Esophagus (tissue), 2 donors: Measurements from ENCODE around the gene SYNRG. TPM values are rescaled to one million over a fixed set of nuclear protein-coding genes. Genes with fewer than 3 reads are reported as not detected.

Source experiments
- H3K27ac ChIP-seq, 2 donors: one replicate each; pipeline ENCODE4 v1.5.1; 2013; ENCODE audit warnings: low read depth in 2 of 2, mild to moderate bottlenecking in 2 of 2, inconsistent platforms in 1 of 2, low read length in 1 of 2, moderate library complexity in 1 of 2
- H3K27me3 ChIP-seq, 2 donors: one replicate each; pipeline ENCODE4 v1.6.1; 2013; ENCODE audit warnings: low read length in 2 of 2, control low read depth in 1 of 2, mild to moderate bottlenecking in 1 of 2; ENCODE audit not compliant: insufficient read depth in 2 of 2, control insufficient read depth in 1 of 2
- H3K36me3 ChIP-seq, 2 donors: one replicate each; pipeline ENCODE4 v1.6.1; 2013; ENCODE audit warnings: low read length in 1 of 2; ENCODE audit not compliant: control insufficient read depth in 2 of 2, insufficient read depth in 2 of 2
- H3K4me1 ChIP-seq, 2 donors: one replicate each; pipeline ENCODE4 v1.6.1; 2013; ENCODE audit warnings: low read length in 1 of 2; ENCODE audit not compliant: control insufficient read depth in 2 of 2, insufficient read depth in 2 of 2
- H3K4me3 ChIP-seq, 2 donors: one replicate each; pipeline ENCODE4 v1.5.1; 2013; ENCODE audit warnings: low read length in 2 of 2, mild to moderate bottlenecking in 2 of 2, low read depth in 1 of 2, moderate library complexity in 1 of 2
- H3K9me3 ChIP-seq, 2 donors: one replicate each; pipeline ENCODE4 v1.6.1; 2013; ENCODE audit warnings: mild to moderate bottlenecking in 2 of 2, low read depth in 1 of 2, low read length in 1 of 2, moderate library complexity in 1 of 2; ENCODE audit not compliant: control insufficient read depth in 2 of 2, insufficient read depth in 1 of 2
- WGBS, 2 donors: extraction: QIAGEN DNeasy Blood & Tissue Kit; methylation state at CpG; one replicate each; pipeline ENCODE4 v1.1.7; 2013; 5-methylcytosine and 5-hydroxymethylcytosine counted together
- polyA plus RNA-seq, 2 donors: library from polyadenylated mRNA; stranded (reverse); fragments of 200-250 nt; gene quantifications; one replicate each; pipeline ENCODE4 v1.2.3, GENCODE V29; 2013
- donor health status: healthy with polysubstance abuse.
- donor health status: Bipolar disorder and iron deficiency.

Gene SYNRG
- polyA plus RNA-seq, 2 donors, result 7.6 to 8.2 TPM

- H3K36me3 ChIP-seq, result peaks cover 4 to 9% of the 10 kb centered on the region in 2 donors
- H3K9me3 ChIP-seq, result no peaks in the 10 kb centered on the region
- 84% methylated on average over 8 of the region's 8 CpGs for WGBS, 2 donors
Measured at GRCh38 chr17:37570527-37571093, 38.6 kb downstream of the SYNRG start.

GRCh38 chr17:37568350-37569053, 40.7 kb downstream of the SYNRG start:
- H3K4me1 ChIP-seq, result no peaks in the 10 kb centered on the region
- no peak overlapping the region for H3K27ac ChIP-seq
- H3K4me3 ChIP-seq, result no peak overlapping the region
- H3K27me3 ChIP-seq, result no peaks in the 10 kb centered on the region
- 85 to 89% methylated on average over 2 of the region's 2 CpGs for WGBS, 2 donors
- H3K36me3 ChIP-seq, result peaks cover 4 to 9% of the 10 kb centered on the region in 2 donors
- H3K9me3 ChIP-seq, result no peaks in the 10 kb centered on the region

More at GRCh38 chr17:37570527-37571093, 38.6 kb downstream of the SYNRG start:
- Histone ChIP-seq H3K27me3 (no peaks in the 10 kb centered on the region), H3K27ac (no peak overlapping the region), H3K4me1 (no peaks in the 10 kb centered on the region), H3K4me3 (no peak overlapping the region)

- Histone ChIP-seq H3K27ac (no peak overlapping the region), H3K36me3 (peaks cover 4 to 9% of the 10 kb centered on the region in 2 donors), H3K4me1 (no peaks in the 10 kb centered on the region), H3K9me3 (no peaks in the 10 kb centered on the region), H3K27me3 (no peaks in the 10 kb centered on the region), H3K4me3 (no peak overlapping the region)
- 92% methylated on average over 4 of the region's 4 CpGs for WGBS, 2 donors
Measured at GRCh38 chr17:37567538-37567937, 41.7 kb downstream of the SYNRG start.

GRCh38 chr17:37567137-37567536, 42.1 kb downstream of the SYNRG start:
- H3K27me3 ChIP-seq, result no peaks in the 10 kb centered on the region
- WGBS, 2 donors, result 73 to 74% methylated on average over 2 of the region's 2 CpGs
- no peaks in the 10 kb centered on the region for H3K4me1 ChIP-seq
- H3K27ac ChIP-seq, result no peak overlapping the region
- H3K36me3 ChIP-seq, result peaks cover 4 to 9% of the 10 kb centered on the region in 2 donors
- H3K4me3 ChIP-seq, result no peak overlapping the region
- no peaks in the 10 kb centered on the region for H3K9me3 ChIP-seq

GRCh38 chr17:37564252-37564651, 45.0 kb downstream of the SYNRG start:
- Histone ChIP-seq H3K27me3 (no peaks in the 10 kb centered on the region), H3K9me3 (no peaks in the 10 kb centered on the region), H3K36me3 (peaks cover 4 to 6% of the 10 kb centered on the region in 2 donors), H3K4me3 (no peak overlapping the region), H3K27ac (no peak overlapping the region), H3K4me1 (no peaks in the 10 kb centered on the region)
- 93% methylated on average over 3 of the region's 3 CpGs for WGBS, 2 donors

GRCh38 chr17:37562016-37562745, 47.0 kb downstream of the SYNRG start:
- H3K36me3 ChIP-seq, result peaks cover 8 to 11% of the 10 kb centered on the region in 2 donors
- no peaks in the 10 kb centered on the region for H3K4me1 ChIP-seq
- no peak overlapping the region for H3K4me3 ChIP-seq
- no peaks in the 10 kb centered on the region for H3K27me3 ChIP-seq
- WGBS, 2 donors, result 86 to 91% methylated on average over 5 of the region's 5 CpGs
- H3K9me3 ChIP-seq, result no peaks in the 10 kb centered on the region
- H3K27ac ChIP-seq, result no peak overlapping the region

GRCh38 chr17:37558299-37558698, 50.9 kb downstream of the SYNRG start:
- peaks cover 8 to 9% of the 10 kb centered on the region in 2 donors for H3K36me3 ChIP-seq
- H3K9me3 ChIP-seq, result no peaks in the 10 kb centered on the region
- H3K4me3 ChIP-seq, result no peak overlapping the region
- no peak overlapping the region for H3K27ac ChIP-seq
- 94 to 96% methylated on average over 2 of the region's 2 CpGs for WGBS, 2 donors
- no peaks in the 10 kb centered on the region for H3K27me3 ChIP-seq
- H3K4me1 ChIP-seq, result no peaks in the 10 kb centered on the region

- H3K27me3 ChIP-seq, result no peaks in the 10 kb centered on the region
- H3K36me3 ChIP-seq, result peaks cover 10 to 11% of the 10 kb centered on the region in 2 donors
- no peaks in the 10 kb centered on the region for H3K4me1 ChIP-seq
- no peaks in the 10 kb centered on the region for H3K9me3 ChIP-seq
- WGBS, 2 donors, result 97 to 100% methylated on average over 2 of the region's 2 CpGs
- H3K27ac ChIP-seq, result no peak overlapping the region
- no peak overlapping the region for H3K4me3 ChIP-seq
Measured at GRCh38 chr17:37557482-37557881, 51.7 kb downstream of the SYNRG start.

GRCh38 chr17:37555386-37555785, 53.8 kb downstream of the SYNRG start:
- Histone ChIP-seq H3K4me3 (no peak overlapping the region), H3K27ac (no peak overlapping the region), H3K36me3 (peaks cover 10% of the 10 kb centered on the region in 2 donors), H3K9me3 (no peaks in the 10 kb centered on the region), H3K4me1 (no peaks in the 10 kb centered on the region), H3K27me3 (no peaks in the 10 kb centered on the region)
- WGBS, 2 donors, result 90 to 98% methylated on average over 3 of the region's 3 CpGs
